Neural cell (in vitro differentiated cells): ENCODE measurements around the gene LDB3. TPM values are rescaled to one million over a fixed set of nuclear protein-coding genes. Genes with fewer than 3 reads are reported as not detected.

ENCODE experiments used
- H2AFZ ChIP-seq: fragments of 200-600, 300-800 bp; sonication (generic), shearing (Covaris generic); 2 replicates; pipeline ENCODE4 v1.6.0; 2014; ENCODE audit warnings: low read depth, mild to moderate bottlenecking, antibody characterized with exemption, low read length, moderate library complexity
- H3F3A ChIP-seq: fragments of 200-600 bp; shearing (Covaris generic); 2 replicates; pipeline ENCODE4 v1.6.1; 2016; ENCODE audit warnings: mild to moderate bottlenecking, moderate library complexity, mixed read lengths, antibody characterized with exemption, low read length; ENCODE audit not compliant: insufficient read depth, poor library complexity, severe bottlenecking
- H3K27ac ChIP-seq: fragments of 200-600, 300-800 bp; sonication (generic), shearing (Covaris generic); 2 replicates; pipeline ENCODE4 v1.5.1; 2014; ENCODE audit warnings: mild to moderate bottlenecking, low read length, moderate library complexity
- H3K27me3 ChIP-seq: fragments of 300-800, 200-600 bp; sonication (generic), shearing (Covaris generic); 2 replicates; pipeline ENCODE4 v1.6.0; 2014; ENCODE audit warnings: mild to moderate bottlenecking, low read depth, low read length, moderate library complexity; ENCODE audit not compliant: insufficient read depth
- H3K36me3 ChIP-seq: fragments of 300-800, 200-600 bp; sonication (generic), shearing (Covaris generic); 2 replicates; pipeline ENCODE4 v1.5.1; 2014; ENCODE audit warnings: mild to moderate bottlenecking, antibody characterized with exemption, low read length, moderate library complexity; ENCODE audit not compliant: insufficient read depth
- H3K4me2 ChIP-seq: fragments of 300-800, 200-600 bp; sonication (generic), shearing (Covaris generic); 2 replicates; pipeline ENCODE4 v1.6.0; 2014; ENCODE audit warnings: mild to moderate bottlenecking, low read length
- H3K4me3 ChIP-seq: fragments of 300-800, 200-600 bp; sonication (generic), shearing (Covaris generic); 2 replicates; pipeline ENCODE4 v1.5.1; 2014; ENCODE audit warnings: mild to moderate bottlenecking, low read length, moderate library complexity
- H3K79me2 ChIP-seq: fragments of 200-600 bp; shearing (Covaris generic); replicated peaks from 2 replicates; pipeline ENCODE4 v1.6.0; 2014; ENCODE audit warnings: mild to moderate bottlenecking, low read length, moderate library complexity; ENCODE audit not compliant: insufficient read depth
- H3K9ac ChIP-seq: fragments of 300-800, 200-600 bp; sonication (generic), shearing (Covaris generic); 2 replicates; pipeline ENCODE4 v1.6.1; 2016; ENCODE audit warnings: mild to moderate bottlenecking, low read length, mixed read lengths
- H3K9me2 ChIP-seq: fragments of 200-600 bp; shearing (Covaris generic); 2 replicates; pipeline ENCODE4 v1.6.1; 2016; ENCODE audit warnings: mild to moderate bottlenecking, low read length, mixed read lengths; ENCODE audit not compliant: insufficient read depth
- H3K9me3 ChIP-seq: fragments of 200-600, 300-800 bp; sonication (generic), shearing (Covaris generic); 2 replicates; pipeline ENCODE4 v1.6.1; 2016; ENCODE audit warnings: mild to moderate bottlenecking, mixed run types, low read length, moderate library complexity, mixed read lengths
- H4K20me1 ChIP-seq: fragments of 200-600 bp; shearing (Covaris generic); 2 replicates; pipeline ENCODE4 v1.6.1; 2016; ENCODE audit warnings: mild to moderate bottlenecking, mixed run types; ENCODE audit not compliant: insufficient read depth
- EP300 ChIP-seq: fragments of 450-650 bp; conservative IDR thresholded peaks from 2 replicates; pipeline ENCODE4 v1.6.1; 2014; ENCODE audit warnings: antibody characterized with exemption, mild to moderate bottlenecking, moderate library complexity; ENCODE audit not compliant: poor library complexity, severe bottlenecking
- EZH2 ChIP-seq: fragments of 200-600, 300-800 bp; shearing (Covaris generic), sonication (generic); IDR thresholded peaks from 2 replicates; pipeline ENCODE4 v1.6.1; 2014; ENCODE audit warnings: antibody characterized with exemption, low read length, borderline replicate concordance, mild to moderate bottlenecking; ENCODE audit not compliant: insufficient read depth, poor library complexity, severe bottlenecking
- MXI1 ChIP-seq: fragments of 450-650 bp; conservative IDR thresholded peaks from 2 replicates; pipeline ENCODE4 v1.6.1; 2014; ENCODE audit warnings: antibody characterized with exemption, mild to moderate bottlenecking; ENCODE audit not compliant: poor library complexity, severe bottlenecking
- POLR2AphosphoS5 ChIP-seq: IDR thresholded peaks from 2 replicates; pipeline ENCODE4 v1.6.1; 2012
- RAD21 ChIP-seq: fragments of 450-650 bp; conservative IDR thresholded peaks from 2 replicates; pipeline ENCODE4 v1.6.1; 2014; ENCODE audit warnings: antibody characterized with exemption, mild to moderate bottlenecking, moderate library complexity
- SMC3 ChIP-seq: fragments of 450-650 bp; conservative IDR thresholded peaks from 2 replicates; pipeline ENCODE4 v1.6.1; 2014; ENCODE audit warnings: antibody characterized with exemption, mild to moderate bottlenecking, moderate library complexity; ENCODE audit not compliant: poor library complexity
- TAF1 ChIP-seq: IDR thresholded peaks from 2 replicates; pipeline ENCODE4 v1.6.1; 2012; ENCODE audit warnings: low read depth
- polyA plus RNA-seq: library from polyadenylated mRNA; depleted of rRNA; stranded (reverse); fragments of >200 nt; gene quantifications from 2 replicates; pipeline ENCODE4 v1.2.3, GENCODE V29; 2014
- TF ChIP-seq, protein P1 (sequence below): IDR thresholded peaks from 2 replicates; pipeline ENCODE4 v1.6.1; 2012; ENCODE audit warnings: borderline replicate concordance
- TF ChIP-seq, protein P2 (sequence below): fragments of 450-650 bp; IDR thresholded peaks from 2 replicates; pipeline ENCODE4 v1.5.1; 2014; ENCODE audit warnings: antibody characterized with exemption, mild to moderate bottlenecking, moderate library complexity; ENCODE audit not compliant: poor library complexity, severe bottlenecking

LDB3 gene
- polyA plus RNA-seq, 1 donor from 2014 or later = 0.12 TPM

DNA sequence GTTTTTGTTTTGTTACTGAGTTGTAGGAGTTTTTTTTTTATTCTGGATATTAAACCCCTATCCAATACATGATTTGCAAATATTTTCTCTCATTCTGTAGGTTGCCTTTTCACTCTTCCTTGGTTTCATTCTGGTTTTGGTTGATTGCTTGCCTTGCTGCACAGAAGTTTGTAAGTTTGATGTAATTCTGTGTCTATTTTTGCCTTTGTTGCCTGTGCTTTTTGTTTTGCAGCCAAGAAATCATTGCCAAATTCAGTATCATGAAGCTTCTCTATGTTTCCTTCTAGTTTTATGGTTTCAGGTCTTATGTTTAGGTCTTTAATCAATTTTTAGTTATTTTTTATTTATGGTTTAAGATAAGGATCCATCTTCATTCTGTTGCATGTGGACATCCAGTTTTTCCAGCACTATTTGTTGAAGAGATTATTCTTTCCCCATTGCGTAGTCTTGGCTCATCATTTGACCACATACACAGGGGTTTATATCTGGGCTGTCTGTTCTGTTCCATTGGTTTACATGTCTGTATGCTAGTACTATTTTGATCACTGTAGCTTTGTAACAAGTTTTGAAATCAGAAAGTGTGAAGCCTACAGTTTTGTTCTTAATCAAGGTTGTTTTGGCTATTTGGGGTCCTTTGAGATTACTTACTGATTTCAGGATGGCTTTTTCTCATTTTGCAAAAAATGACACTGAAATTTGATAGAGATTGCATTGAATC is 114.5 kb downstream of the LDB3 start:
- Histone ChIP-seq H3K4me3 (no peak overlapping the region), H3K36me3 (no peaks in the 10 kb centered on the region), H4K20me1 (no peaks in the 10 kb centered on the region), H3K9me2 (no peaks in the 10 kb centered on the region), H3K79me2 (peaks cover 92% of the 10 kb centered on the region), H3K4me2 (no peak overlapping the region), H3K9me3 (peaks cover 6% of the 10 kb centered on the region), H3K9ac (no peak overlapping the region), H2AFZ (no peak overlapping the region), H3K27ac (no peak overlapping the region), H3K27me3 (no peaks in the 10 kb centered on the region), H3F3A (no peaks in the 10 kb centered on the region)
- TF ChIP-seq RAD21 (no peak), TAF1 (no peak), SMC3 (no peak), EZH2 (no peak), MXI1 (no peak), EP300 (no peak), POLR2AphosphoS5 (no peak)
- TF ChIP-seq, protein P1, sequence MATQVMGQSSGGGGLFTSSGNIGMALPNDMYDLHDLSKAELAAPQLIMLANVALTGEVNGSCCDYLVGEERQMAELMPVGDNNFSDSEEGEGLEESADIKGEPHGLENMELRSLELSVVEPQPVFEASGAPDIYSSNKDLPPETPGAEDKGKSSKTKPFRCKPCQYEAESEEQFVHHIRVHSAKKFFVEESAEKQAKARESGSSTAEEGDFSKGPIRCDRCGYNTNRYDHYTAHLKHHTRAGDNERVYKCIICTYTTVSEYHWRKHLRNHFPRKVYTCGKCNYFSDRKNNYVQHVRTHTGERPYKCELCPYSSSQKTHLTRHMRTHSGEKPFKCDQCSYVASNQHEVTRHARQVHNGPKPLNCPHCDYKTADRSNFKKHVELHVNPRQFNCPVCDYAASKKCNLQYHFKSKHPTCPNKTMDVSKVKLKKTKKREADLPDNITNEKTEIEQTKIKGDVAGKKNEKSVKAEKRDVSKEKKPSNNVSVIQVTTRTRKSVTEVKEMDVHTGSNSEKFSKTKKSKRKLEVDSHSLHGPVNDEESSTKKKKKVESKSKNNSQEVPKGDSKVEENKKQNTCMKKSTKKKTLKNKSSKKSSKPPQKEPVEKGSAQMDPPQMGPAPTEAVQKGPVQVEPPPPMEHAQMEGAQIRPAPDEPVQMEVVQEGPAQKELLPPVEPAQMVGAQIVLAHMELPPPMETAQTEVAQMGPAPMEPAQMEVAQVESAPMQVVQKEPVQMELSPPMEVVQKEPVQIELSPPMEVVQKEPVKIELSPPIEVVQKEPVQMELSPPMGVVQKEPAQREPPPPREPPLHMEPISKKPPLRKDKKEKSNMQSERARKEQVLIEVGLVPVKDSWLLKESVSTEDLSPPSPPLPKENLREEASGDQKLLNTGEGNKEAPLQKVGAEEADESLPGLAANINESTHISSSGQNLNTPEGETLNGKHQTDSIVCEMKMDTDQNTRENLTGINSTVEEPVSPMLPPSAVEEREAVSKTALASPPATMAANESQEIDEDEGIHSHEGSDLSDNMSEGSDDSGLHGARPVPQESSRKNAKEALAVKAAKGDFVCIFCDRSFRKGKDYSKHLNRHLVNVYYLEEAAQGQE = no peak
- TF ChIP-seq, protein P2, sequence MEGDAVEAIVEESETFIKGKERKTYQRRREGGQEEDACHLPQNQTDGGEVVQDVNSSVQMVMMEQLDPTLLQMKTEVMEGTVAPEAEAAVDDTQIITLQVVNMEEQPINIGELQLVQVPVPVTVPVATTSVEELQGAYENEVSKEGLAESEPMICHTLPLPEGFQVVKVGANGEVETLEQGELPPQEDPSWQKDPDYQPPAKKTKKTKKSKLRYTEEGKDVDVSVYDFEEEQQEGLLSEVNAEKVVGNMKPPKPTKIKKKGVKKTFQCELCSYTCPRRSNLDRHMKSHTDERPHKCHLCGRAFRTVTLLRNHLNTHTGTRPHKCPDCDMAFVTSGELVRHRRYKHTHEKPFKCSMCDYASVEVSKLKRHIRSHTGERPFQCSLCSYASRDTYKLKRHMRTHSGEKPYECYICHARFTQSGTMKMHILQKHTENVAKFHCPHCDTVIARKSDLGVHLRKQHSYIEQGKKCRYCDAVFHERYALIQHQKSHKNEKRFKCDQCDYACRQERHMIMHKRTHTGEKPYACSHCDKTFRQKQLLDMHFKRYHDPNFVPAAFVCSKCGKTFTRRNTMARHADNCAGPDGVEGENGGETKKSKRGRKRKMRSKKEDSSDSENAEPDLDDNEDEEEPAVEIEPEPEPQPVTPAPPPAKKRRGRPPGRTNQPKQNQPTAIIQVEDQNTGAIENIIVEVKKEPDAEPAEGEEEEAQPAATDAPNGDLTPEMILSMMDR = no peak

DNA sequence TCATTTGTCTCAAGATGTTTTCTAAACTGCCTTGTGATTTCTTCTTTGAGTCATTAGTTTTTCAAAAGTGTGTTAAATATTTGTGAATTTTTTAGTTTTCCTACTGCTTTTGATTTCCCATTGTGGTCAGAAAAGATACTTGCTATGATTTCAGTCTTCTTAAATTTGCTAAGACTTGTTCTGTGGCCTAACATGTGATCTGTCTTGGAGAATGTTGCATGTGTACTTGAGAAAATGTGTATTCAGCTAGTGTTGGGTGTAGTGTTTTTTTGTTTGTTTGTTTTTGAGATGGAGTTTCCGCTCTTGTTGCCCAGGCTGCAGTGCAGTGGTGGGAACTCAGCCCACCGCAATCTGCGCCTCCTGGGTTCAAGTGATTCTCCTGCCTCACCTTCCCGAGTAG is 116.7 kb downstream of the LDB3 start:
- Histone ChIP-seq H3K36me3 (no peaks in the 10 kb centered on the region), H4K20me1 (no peaks in the 10 kb centered on the region), H3K27ac (no peak overlapping the region), H3K27me3 (no peaks in the 10 kb centered on the region), H3K9ac (no peak overlapping the region), H3K9me3 (peaks cover 6% of the 10 kb centered on the region), H2AFZ (no peak overlapping the region), H3K4me2 (no peak overlapping the region), H3K9me2 (no peaks in the 10 kb centered on the region), H3K79me2 (peaks cover 86% of the 10 kb centered on the region), H3K4me3 (no peak overlapping the region), H3F3A (no peaks in the 10 kb centered on the region)
- TF ChIP-seq SMC3 (no peak), RAD21 (no peak), EZH2 (no peak), MXI1 (no peak), EP300 (no peak), POLR2AphosphoS5 (no peak), TAF1 (no peak)
- TF ChIP-seq, protein P2 = no peak
- TF ChIP-seq, protein P1 = no peak
